Ascending aorta (tissue), 2 donors: Measurements from ENCODE around the gene XRCC3. TPM values are rescaled to one million over a fixed set of nuclear protein-coding genes. Genes with fewer than 3 reads are reported as not detected.

Experiments
- DNase-seq, 2 donors: peaks; one replicate each; pipeline ENCODE4 v3.0.0-alpha.2; 2019; ENCODE audit warnings: low spot score in 2 of 2
- H3K27ac ChIP-seq, 2 donors: fragments of 200-600 bp; sonication (generic); one replicate each; pipeline ENCODE4 v1.5.1; 2016 to 2017; ENCODE audit warnings: mild to moderate bottlenecking in 1 of 2
- H3K27me3 ChIP-seq: fragments of 200-600 bp; sonication (generic); one replicate; pipeline ENCODE4 v1.5.1; 2017
- H3K36me3 ChIP-seq, 2 donors: fragments of 200-600 bp; sonication (generic); one replicate each; pipeline ENCODE4 v1.5.1; 2016
- H3K4me1 ChIP-seq, 2 donors: fragments of 200-600 bp; sonication (generic); one replicate each; pipeline ENCODE4 v1.5.1; 2016 to 2017; ENCODE audit warnings: mild to moderate bottlenecking in 1 of 2
- H3K4me3 ChIP-seq, 2 donors: fragments of 200-600 bp; sonication (generic); one replicate each; pipeline ENCODE4 v1.5.1; 2016 to 2017; ENCODE audit warnings: mild to moderate bottlenecking in 1 of 2
- H3K9me3 ChIP-seq, 2 donors: fragments of 200-600 bp; sonication (generic); one replicate each; pipeline ENCODE4 v1.5.1; 2016
- intact Hi-C: fragments of 100-400 bp; cut with DNase I; formaldehyde crosslinking; loops from one replicate; pipeline ENCODE4 v1.15.1; 2023
- total RNA-seq: library from RNA; depleted of rRNA; stranded (reverse); fragments of >200 nt; gene quantifications from one replicate; pipeline ENCODE4 v1.1.0, GENCODE V29; 2016
- TF ChIP-seq, protein P1 (sequence below), 3 experiments: fragments of 200-600 bp in 2 of 3; fragments of 450-650 bp in 1 of 3; sonication (generic) in 2 of 3; IDR thresholded peaks; one replicate each; pipeline ENCODE4 v1.5.1; 2016 to 2019; ENCODE audit warnings: antibody characterized with exemption in 3 of 3, mild to moderate bottlenecking in 1 of 3, moderate library complexity in 1 of 3

The XRCC3 gene
- total RNA-seq, 1 donor from 2014 or later = 9.0 TPM

DNA sequence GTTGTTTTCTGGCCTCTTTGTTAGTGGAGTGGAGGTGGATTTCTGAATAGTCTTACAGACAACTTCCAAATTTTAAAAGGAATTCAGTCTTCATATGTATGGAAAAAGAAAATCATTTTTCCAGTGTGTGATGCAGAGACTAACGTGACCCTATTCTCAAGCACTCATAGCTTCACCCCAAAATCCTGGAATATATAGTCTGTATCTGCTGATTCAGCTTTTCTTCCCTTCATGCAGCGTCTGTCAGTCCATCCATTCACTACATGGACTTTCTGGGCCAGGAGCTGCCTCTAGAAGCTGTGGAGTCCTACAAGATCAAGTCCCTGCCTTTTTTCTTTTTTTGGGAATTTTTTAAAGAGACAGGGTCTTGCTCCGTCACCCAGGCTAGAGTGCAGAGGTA lies 62.4 kb downstream of the XRCC3 start:
- DNase-seq = no peak
- Histone ChIP-seq H3K27me3 (no peaks in the 10 kb centered on the region), H3K27ac (peak overlapping the region; percentile 51 to 71), H3K9me3 (no peaks in the 10 kb centered on the region), H3K4me1 (peaks cover 15 to 30% of the 10 kb centered on the region in 2 donors), H3K36me3 (peaks cover 28 to 38% of the 10 kb centered on the region in 2 donors), H3K4me3 (peak overlapping the region in 1 of 2 donors; percentile 24)
- TF ChIP-seq, protein P1, sequence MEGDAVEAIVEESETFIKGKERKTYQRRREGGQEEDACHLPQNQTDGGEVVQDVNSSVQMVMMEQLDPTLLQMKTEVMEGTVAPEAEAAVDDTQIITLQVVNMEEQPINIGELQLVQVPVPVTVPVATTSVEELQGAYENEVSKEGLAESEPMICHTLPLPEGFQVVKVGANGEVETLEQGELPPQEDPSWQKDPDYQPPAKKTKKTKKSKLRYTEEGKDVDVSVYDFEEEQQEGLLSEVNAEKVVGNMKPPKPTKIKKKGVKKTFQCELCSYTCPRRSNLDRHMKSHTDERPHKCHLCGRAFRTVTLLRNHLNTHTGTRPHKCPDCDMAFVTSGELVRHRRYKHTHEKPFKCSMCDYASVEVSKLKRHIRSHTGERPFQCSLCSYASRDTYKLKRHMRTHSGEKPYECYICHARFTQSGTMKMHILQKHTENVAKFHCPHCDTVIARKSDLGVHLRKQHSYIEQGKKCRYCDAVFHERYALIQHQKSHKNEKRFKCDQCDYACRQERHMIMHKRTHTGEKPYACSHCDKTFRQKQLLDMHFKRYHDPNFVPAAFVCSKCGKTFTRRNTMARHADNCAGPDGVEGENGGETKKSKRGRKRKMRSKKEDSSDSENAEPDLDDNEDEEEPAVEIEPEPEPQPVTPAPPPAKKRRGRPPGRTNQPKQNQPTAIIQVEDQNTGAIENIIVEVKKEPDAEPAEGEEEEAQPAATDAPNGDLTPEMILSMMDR (IDR thresholded peaks at IDR 0.05) = no peak
- intact Hi-C loops = no loop called here

DNA sequence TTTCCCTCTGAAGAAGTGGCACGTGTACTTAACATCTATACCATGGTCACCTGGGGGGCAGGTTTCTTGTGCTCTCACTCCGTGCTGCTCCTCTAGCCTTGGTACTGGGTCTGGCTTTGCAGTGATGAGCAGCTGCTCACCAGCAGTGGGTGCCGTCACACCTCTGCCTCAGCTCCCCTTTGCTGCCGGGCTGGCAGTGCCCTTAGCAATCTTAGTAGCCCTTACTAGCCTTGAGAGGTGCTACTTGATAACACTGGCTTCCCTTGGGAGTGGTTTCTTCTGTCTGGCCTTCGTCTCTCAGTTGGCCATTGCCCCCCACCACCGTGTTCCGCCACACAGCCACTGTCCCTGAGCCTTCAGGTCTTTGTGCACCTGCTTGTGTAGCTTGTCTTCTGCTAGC lies 63.7 kb downstream of the XRCC3 start:
- TF ChIP-seq, protein P1 (IDR thresholded peaks at IDR 0.05) = no peak
- Histone ChIP-seq H3K4me3 (no peak overlapping the region), H3K27ac (peak overlapping the region in 1 of 2 donors; percentile 19), H3K9me3 (no peaks in the 10 kb centered on the region), H3K36me3 (peaks cover 23 to 26% of the 10 kb centered on the region in 2 donors), H3K27me3 (no peaks in the 10 kb centered on the region), H3K4me1 (peaks cover 15 to 30% of the 10 kb centered on the region in 2 donors)
- intact Hi-C loops = no loop called here
- DNase-seq = no peak

GRCh38 chr14:103650213-103650612 lies 65.0 kb downstream of the XRCC3 start:
- no peak overlapping the region for H3K27ac ChIP-seq
- TF ChIP-seq, protein P1 (IDR thresholded peaks at IDR 0.05) = no peak
- no peak overlapping the region for H3K4me3 ChIP-seq
- DNase-seq = no peak
- no peaks in the 10 kb centered on the region for H3K27me3 ChIP-seq
- H3K9me3 ChIP-seq = no peaks in the 10 kb centered on the region
- intact Hi-C loops = no loop called here
- H3K4me1 ChIP-seq = peaks cover 15 to 32% of the 10 kb centered on the region in 2 donors
- peaks cover 10 to 12% of the 10 kb centered on the region in 2 donors for H3K36me3 ChIP-seq

DNA sequence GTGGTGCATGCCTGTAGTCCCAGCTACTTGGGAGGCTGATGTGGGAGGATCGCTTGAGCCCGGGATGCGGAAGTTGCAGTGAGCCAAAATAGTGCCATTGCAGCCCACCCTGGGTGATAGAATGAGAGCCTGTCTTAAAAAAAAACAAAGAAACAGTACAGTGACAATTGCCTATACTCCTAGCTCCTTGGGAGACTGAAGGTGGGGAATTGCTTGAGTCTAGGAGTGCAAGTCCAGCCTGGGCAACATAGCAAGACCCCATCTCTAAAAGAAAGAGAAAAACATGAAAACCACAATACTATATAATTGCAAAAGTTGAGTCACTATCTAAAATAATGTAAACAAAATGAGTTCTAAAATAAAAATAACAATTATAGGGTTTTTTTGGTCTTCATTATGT lies 66.2 kb downstream of the XRCC3 start:
- intact Hi-C loops = no loop called here
- H3K4me1 ChIP-seq = peaks cover 10 to 28% of the 10 kb centered on the region in 2 donors
- H3K9me3 ChIP-seq = no peaks in the 10 kb centered on the region
- H3K36me3 ChIP-seq = peaks cover 4% of the 10 kb centered on the region in 2 donors
- H3K27ac ChIP-seq = no peak overlapping the region
- H3K27me3 ChIP-seq = no peaks in the 10 kb centered on the region
- TF ChIP-seq, protein P1 (IDR thresholded peaks at IDR 0.05) = no peak
- DNase-seq = no peak
- no peak overlapping the region for H3K4me3 ChIP-seq

Other genes starting within 250 kb of the XRCC3 start
- 144 TPM for gene CKB, start 192.6 kb downstream of the XRCC3 start, total RNA-seq
- 31.2 TPM for gene TRMT61A, start 186.3 kb downstream of the XRCC3 start, total RNA-seq
- 7.1 TPM for gene BAG5, start 152.8 kb downstream of the XRCC3 start, total RNA-seq
- gene COA8, start 152.5 kb downstream of the XRCC3 start, total RNA-seq = 37.7 TPM
- gene KLC1, start 86.2 kb downstream of the XRCC3 start, total RNA-seq = 302 TPM
- gene ZFYVE21, start 359 bp upstream of the XRCC3 start, total RNA-seq = 219 TPM
- gene PPP1R13B, start 132.1 kb upstream of the XRCC3 start, total RNA-seq = 32.7 TPM
- 1.4 TPM for gene TDRD9, start 213.0 kb upstream of the XRCC3 start, total RNA-seq
- gene RD3L, start 227.1 kb upstream of the XRCC3 start, total RNA-seq = not detected